SK-N-SH (cell line): ENCODE data around the gene NRCAM. TPM values are rescaled to one million over a fixed set of nuclear protein-coding genes. Genes with fewer than 3 reads are reported as not detected.

Source experiments
- CTCF ChIA-PET: fragments of 300-600, 350-600 bp; formaldehyde crosslinking; extraction: SDS; loops from one replicate; lab custom pipeline; 2021; lab: Yijun Ruan, JAX
- POLR2A ChIA-PET: fragments of 350-600 bp; sonication (Branson Sonifier 250); formaldehyde crosslinking; extraction: SDS; loops from one replicate; lab custom pipeline; 2020; ENCODE audit warnings: antibody characterized with exemption, inconsistent platforms; lab: Yijun Ruan, JAX
- DNase-seq: peaks from one replicate; pipeline ENCODE4 v3.0.0; 2012
- H2AFZ ChIP-seq: fragments of 200-600 bp; sonication (generic); 2 replicates; pipeline ENCODE4 v1.8.1; 2016; ENCODE audit warnings: antibody characterized with exemption, mild to moderate bottlenecking, low read depth
- H3F3A ChIP-seq: fragments of 200-600 bp; sonication (generic); replicated peaks from 2 replicates; pipeline ENCODE3; 2016; ENCODE audit warnings: antibody characterized with exemption, mild to moderate bottlenecking; ENCODE audit not compliant: insufficient read depth
- H3K27ac ChIP-seq, 2 experiments: fragments of 200-500 bp in 1 of 2; fragments of 200-600 bp in 1 of 2; sonication (Bioruptor generic) in 1 of 2; sonication (generic), shearing (Covaris generic) in 1 of 2; 2 replicates each; pipeline versions ENCODE4 v1.5.1 to v1.6.1; 2014 to 2016; ENCODE audit warnings: low read depth in 2 of 2, inconsistent platforms in 1 of 2, low read length in 1 of 2, mild to moderate bottlenecking in 1 of 2, mixed read lengths in 1 of 2
- H3K27me3 ChIP-seq: fragments of 200-600 bp; sonication (generic), shearing (Covaris generic); 2 replicates; pipeline ENCODE4 v1.6.1; 2016; ENCODE audit warnings: mixed run types; ENCODE audit not compliant: insufficient read depth
- H3K36me3 ChIP-seq, 2 experiments: fragments of 200-500 bp in 1 of 2; fragments of 200-600 bp in 1 of 2; sonication (Bioruptor generic) in 1 of 2; sonication (generic) in 1 of 2; replicated peaks in 1 of 2; 2 replicates each; pipeline versions ENCODE3 to v1.5.1; 2014 to 2016; ENCODE audit warnings: low read length in 1 of 2, mild to moderate bottlenecking in 1 of 2; ENCODE audit not compliant: insufficient read depth in 2 of 2, control insufficient read depth in 1 of 2
- H3K4me1 ChIP-seq, 2 experiments: fragments of 200-500 bp in 1 of 2; fragments of 200-600 bp in 1 of 2; sonication (Bioruptor generic) in 1 of 2; sonication (generic), shearing (Covaris generic) in 1 of 2; 2 replicates each; pipeline versions ENCODE4 v1.5.1 to v1.6.1; 2014 to 2016; ENCODE audit warnings: low read depth in 1 of 2, low read length in 1 of 2, mixed run types in 1 of 2; ENCODE audit not compliant: insufficient read depth in 2 of 2, control insufficient read depth in 1 of 2
- H3K4me2 ChIP-seq: fragments of 200-600 bp; sonication (generic), shearing (Covaris generic); 2 replicates; pipeline ENCODE4 v1.6.1; 2017; ENCODE audit warnings: mixed run types
- H3K4me3 ChIP-seq, 2 experiments: fragments of 200-500 bp in 1 of 2; fragments of 200-600 bp in 1 of 2; sonication (Bioruptor generic) in 1 of 2; sonication (generic), shearing (Covaris generic) in 1 of 2; 2 replicates each; pipeline versions ENCODE4 v1.5.1 to v1.8.1; 2014 to 2016; ENCODE audit warnings: low read depth in 2 of 2, inconsistent platforms in 1 of 2, low read length in 1 of 2, mild to moderate bottlenecking in 1 of 2, mixed read lengths in 1 of 2, moderate library complexity in 1 of 2
- H3K79me2 ChIP-seq: fragments of 200-600 bp; sonication (generic); 2 replicates; pipeline ENCODE4 v1.8.1; 2017; ENCODE audit warnings: mild to moderate bottlenecking; ENCODE audit not compliant: insufficient read depth
- H3K9ac ChIP-seq: fragments of 200-600 bp; sonication (generic); 2 replicates; pipeline ENCODE4 v1.6.1; 2017; ENCODE audit warnings: mixed run types
- H3K9me2 ChIP-seq: fragments of 200-600 bp; sonication (generic); 2 replicates; pipeline ENCODE4 v1.6.1; 2017; ENCODE audit warnings: mixed run types
- H3K9me3 ChIP-seq: fragments of 200-600 bp; sonication (generic); 2 replicates; pipeline ENCODE4 v1.6.1; 2017; ENCODE audit warnings: mixed run types, mild to moderate bottlenecking, moderate library complexity
- H4K20me1 ChIP-seq: fragments of 200-600 bp; sonication (generic); 2 replicates; pipeline ENCODE4 v1.6.1; 2017; ENCODE audit warnings: mild to moderate bottlenecking, mixed run types; ENCODE audit not compliant: insufficient read depth
- CHD2 ChIP-seq: fragments of 150-350 bp; IDR thresholded peaks from 2 replicates; pipeline ENCODE4 v1.6.1; 2018; ENCODE audit warnings: low read length; ENCODE audit not compliant: partially characterized antibody
- CTCF ChIP-seq: fragments of 200-600 bp; sonication (generic); IDR thresholded peaks from 2 replicates; pipeline ENCODE4 v1.6.1; 2017; ENCODE audit warnings: antibody characterized with exemption, mild to moderate bottlenecking, moderate library complexity
- ELF1 ChIP-seq: IDR thresholded peaks from 2 replicates; pipeline ENCODE4 v1.4.0; 2012
- EP300 ChIP-seq, 2 experiments: IDR thresholded peaks; 2 replicates each; pipeline versions ENCODE4 v1.4.0 to v1.6.1; 2012; ENCODE audit warnings: borderline replicate concordance in 1 of 2, low read depth in 1 of 2, low read length in 1 of 2
- EZH2phosphoT487 ChIP-seq: fragments of 200-600 bp; sonication (generic); IDR thresholded peaks from 2 replicates; pipeline ENCODE4 v1.6.1; 2017; ENCODE audit warnings: low read depth, mixed run types, mild to moderate bottlenecking, antibody characterized with exemption, moderate library complexity, borderline replicate concordance
- FOXJ3 ChIP-seq: sonication (generic); formaldehyde crosslinking; IDR thresholded peaks from 2 replicates; pipeline ENCODE4 v1.5.1; 2020; ENCODE audit warnings: mild to moderate bottlenecking, missing genetic modification reagents
- GATA2 ChIP-seq: sonication (generic); formaldehyde crosslinking; IDR thresholded peaks from 2 replicates; pipeline ENCODE4 v1.5.0; 2020; ENCODE audit warnings: mild to moderate bottlenecking, missing genetic modification reagents
- JUND ChIP-seq: IDR thresholded peaks from 2 replicates; pipeline ENCODE4 v1.4.0; 2012
- MEF2A ChIP-seq: IDR thresholded peaks from 2 replicates; pipeline ENCODE4 v1.4.0; 2012; ENCODE audit warnings: low read depth, borderline replicate concordance
- MXI1 ChIP-seq: IDR thresholded peaks from 2 replicates; pipeline ENCODE4 v1.6.1; 2012; ENCODE audit warnings: mild to moderate bottlenecking, low read depth, low read length, improper control_type of control experiment
- NRF1 ChIP-seq: IDR thresholded peaks from 2 replicates; pipeline ENCODE4 v1.6.1; 2012; ENCODE audit warnings: low read depth, mild to moderate bottlenecking, low read length
- TAF1 ChIP-seq: IDR thresholded peaks from 2 replicates; pipeline ENCODE4 v1.6.1; 2012; ENCODE audit warnings: low read depth, mild to moderate bottlenecking, low read length, moderate library complexity, borderline replicate concordance
- TCF12 ChIP-seq: IDR thresholded peaks from 2 replicates; pipeline ENCODE4 v1.4.0; 2012
- TEAD4 ChIP-seq: IDR thresholded peaks from 2 replicates; pipeline ENCODE4 v1.4.0; 2012; ENCODE audit warnings: mild to moderate bottlenecking, borderline replicate concordance; ENCODE audit not compliant: insufficient read depth
- USF2 ChIP-seq: fragments of 150-350 bp; IDR thresholded peaks from 2 replicates; pipeline ENCODE4 v1.6.1; 2017; ENCODE audit warnings: antibody characterized with exemption, low read length, low read depth, borderline replicate concordance
- YY1 ChIP-seq: IDR thresholded peaks from 2 replicates; pipeline ENCODE4 v1.4.0; 2012; ENCODE audit warnings: low read depth, mild to moderate bottlenecking
- WGBS: methylation state at CpG from one replicate; pipeline ENCODE4 v1.1.6; 2017; ENCODE audit warnings: low lambda C conversion rate; 5-methylcytosine and 5-hydroxymethylcytosine counted together
- polyA plus RNA-seq, 3 experiments: library from polyadenylated mRNA; depleted of rRNA; stranded (reverse); fragments of >200 nt; gene quantifications; 2 replicates each; pipeline ENCODE4 v1.2.3, GENCODE V29; 2012
- TF ChIP-seq, protein P1 (sequence below): IDR thresholded peaks from 2 replicates; pipeline ENCODE4 v1.6.1; 2012; ENCODE audit warnings: mild to moderate bottlenecking, low read depth, low read length, moderate library complexity

NRCAM gene
- polyA plus RNA-seq, 1 of the 3 experiments (the other 2 are of a cell fraction): 1.1 TPM

DNA sequence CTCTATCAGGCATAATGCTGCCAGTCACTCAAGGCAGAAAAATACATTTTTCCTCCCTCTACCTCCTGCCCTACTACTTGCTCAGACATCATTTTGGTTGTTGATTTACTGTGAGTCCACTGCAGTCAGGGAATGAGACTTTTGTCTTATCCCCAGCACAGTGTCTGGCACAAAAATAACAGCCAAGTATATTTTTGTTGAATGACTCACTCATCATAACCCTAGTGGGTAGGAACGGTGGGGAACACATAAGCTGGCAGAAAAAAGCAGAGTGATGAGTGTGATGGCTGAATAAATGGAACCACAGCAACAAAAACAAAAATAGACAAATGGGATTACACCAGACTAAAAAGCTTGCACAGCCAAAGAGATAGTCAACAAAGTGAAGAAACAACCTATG, 260.2 kb downstream of the NRCAM start:
- H3F3A ChIP-seq: no peaks in the 10 kb centered on the region
- no peaks in the 10 kb centered on the region for H3K27me3 ChIP-seq
- H3K4me1 ChIP-seq: no peaks in the 10 kb centered on the region
- no peak overlapping the region for H3K9ac ChIP-seq
- DNase-seq: no peak
- H3K9me2 ChIP-seq: no peaks in the 10 kb centered on the region
- WGBS: 23% methylated on average over 1 of the region's 1 CpG
- no peaks in the 10 kb centered on the region for H3K9me3 ChIP-seq
- H3K4me2 ChIP-seq: no peak overlapping the region
- H3K27ac ChIP-seq: no peak overlapping the region
- H3K36me3 ChIP-seq: peaks cover 0 to 39% of the 10 kb centered on the region in 2 experiments
- TF ChIP-seq YY1: no peak
- TF ChIP-seq GATA2 (CRISPR knock-in tag): no peak
- no peak for TF ChIP-seq MXI1
- no peak for TF ChIP-seq USF2
- TF ChIP-seq MEF2A: no peak
- no peak for TF ChIP-seq JUND
- TF ChIP-seq EZH2phosphoT487: no peak
- TF ChIP-seq, protein P1, sequence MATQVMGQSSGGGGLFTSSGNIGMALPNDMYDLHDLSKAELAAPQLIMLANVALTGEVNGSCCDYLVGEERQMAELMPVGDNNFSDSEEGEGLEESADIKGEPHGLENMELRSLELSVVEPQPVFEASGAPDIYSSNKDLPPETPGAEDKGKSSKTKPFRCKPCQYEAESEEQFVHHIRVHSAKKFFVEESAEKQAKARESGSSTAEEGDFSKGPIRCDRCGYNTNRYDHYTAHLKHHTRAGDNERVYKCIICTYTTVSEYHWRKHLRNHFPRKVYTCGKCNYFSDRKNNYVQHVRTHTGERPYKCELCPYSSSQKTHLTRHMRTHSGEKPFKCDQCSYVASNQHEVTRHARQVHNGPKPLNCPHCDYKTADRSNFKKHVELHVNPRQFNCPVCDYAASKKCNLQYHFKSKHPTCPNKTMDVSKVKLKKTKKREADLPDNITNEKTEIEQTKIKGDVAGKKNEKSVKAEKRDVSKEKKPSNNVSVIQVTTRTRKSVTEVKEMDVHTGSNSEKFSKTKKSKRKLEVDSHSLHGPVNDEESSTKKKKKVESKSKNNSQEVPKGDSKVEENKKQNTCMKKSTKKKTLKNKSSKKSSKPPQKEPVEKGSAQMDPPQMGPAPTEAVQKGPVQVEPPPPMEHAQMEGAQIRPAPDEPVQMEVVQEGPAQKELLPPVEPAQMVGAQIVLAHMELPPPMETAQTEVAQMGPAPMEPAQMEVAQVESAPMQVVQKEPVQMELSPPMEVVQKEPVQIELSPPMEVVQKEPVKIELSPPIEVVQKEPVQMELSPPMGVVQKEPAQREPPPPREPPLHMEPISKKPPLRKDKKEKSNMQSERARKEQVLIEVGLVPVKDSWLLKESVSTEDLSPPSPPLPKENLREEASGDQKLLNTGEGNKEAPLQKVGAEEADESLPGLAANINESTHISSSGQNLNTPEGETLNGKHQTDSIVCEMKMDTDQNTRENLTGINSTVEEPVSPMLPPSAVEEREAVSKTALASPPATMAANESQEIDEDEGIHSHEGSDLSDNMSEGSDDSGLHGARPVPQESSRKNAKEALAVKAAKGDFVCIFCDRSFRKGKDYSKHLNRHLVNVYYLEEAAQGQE: no peak
- TF ChIP-seq EP300 (IDR thresholded peaks at IDR 0.05; ENCODE audit: borderline replicate concordance in 1 of 2, low read depth in 1 of 2, low read length in 1 of 2): no peak
- no peak for TF ChIP-seq NRF1
- TF ChIP-seq TEAD4: no peak
- TF ChIP-seq ELF1: no peak
- TF ChIP-seq CHD2: no peak
- TF ChIP-seq CTCF: no peak
- TF ChIP-seq FOXJ3 (CRISPR knock-in tag): no peak
- no peak for TF ChIP-seq TCF12
- no peak for TF ChIP-seq TAF1
- H3K4me3 ChIP-seq: no peak overlapping the region
- ChIA-PET POLR2A (interaction anchor here (0.6 kb wide), 1 partner anchor 12 kb away, joined by 6 read pairs; no protein-coding TSS in a partner anchor), CTCF (no interaction called here)
- no peaks in the 10 kb centered on the region for H4K20me1 ChIP-seq
- H3K79me2 ChIP-seq: no peaks in the 10 kb centered on the region
- no peak overlapping the region for H2AFZ ChIP-seq
